ENCODE data around the gene TRAPPC1.

DNA sequence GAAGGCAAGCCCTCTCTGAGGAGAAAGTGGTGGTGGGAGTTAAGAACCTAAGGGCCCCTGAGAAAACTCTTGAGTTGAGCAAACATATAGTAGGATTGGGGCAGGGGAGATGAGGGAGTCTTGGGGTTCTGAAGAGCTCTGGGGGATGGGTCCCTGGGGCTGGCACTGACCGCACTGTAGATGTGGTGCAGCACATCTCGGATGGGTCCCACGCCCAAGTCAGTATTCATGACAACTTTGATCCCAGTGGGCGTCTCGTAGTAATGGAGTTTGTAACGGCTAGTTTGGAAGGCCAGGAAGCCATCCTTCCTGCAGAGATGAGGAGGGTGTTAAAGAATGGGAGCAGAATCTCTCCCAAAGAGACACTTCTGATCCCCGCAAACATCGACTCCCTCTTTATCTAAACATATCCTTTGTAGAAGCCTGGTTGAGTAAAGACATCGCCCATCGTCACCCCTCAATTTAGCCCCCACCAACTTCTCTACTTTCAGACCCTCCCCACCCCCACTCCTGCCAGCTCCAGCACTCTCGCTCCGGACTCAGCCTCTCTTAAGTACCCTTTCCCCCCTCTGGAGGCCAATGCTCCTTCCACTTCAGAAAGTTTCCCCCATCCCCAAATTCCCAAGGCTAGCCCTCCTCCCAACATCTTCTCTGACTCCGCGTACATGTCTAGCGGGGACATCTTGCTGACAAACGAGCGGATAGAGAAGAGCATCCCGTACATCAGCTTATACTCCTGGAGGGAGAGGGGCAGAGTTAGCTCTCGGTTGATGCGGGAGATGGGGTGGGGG lies 710 bp downstream of the TRAPPC1 start:
- TF ChIP-seq, protein P1, sequence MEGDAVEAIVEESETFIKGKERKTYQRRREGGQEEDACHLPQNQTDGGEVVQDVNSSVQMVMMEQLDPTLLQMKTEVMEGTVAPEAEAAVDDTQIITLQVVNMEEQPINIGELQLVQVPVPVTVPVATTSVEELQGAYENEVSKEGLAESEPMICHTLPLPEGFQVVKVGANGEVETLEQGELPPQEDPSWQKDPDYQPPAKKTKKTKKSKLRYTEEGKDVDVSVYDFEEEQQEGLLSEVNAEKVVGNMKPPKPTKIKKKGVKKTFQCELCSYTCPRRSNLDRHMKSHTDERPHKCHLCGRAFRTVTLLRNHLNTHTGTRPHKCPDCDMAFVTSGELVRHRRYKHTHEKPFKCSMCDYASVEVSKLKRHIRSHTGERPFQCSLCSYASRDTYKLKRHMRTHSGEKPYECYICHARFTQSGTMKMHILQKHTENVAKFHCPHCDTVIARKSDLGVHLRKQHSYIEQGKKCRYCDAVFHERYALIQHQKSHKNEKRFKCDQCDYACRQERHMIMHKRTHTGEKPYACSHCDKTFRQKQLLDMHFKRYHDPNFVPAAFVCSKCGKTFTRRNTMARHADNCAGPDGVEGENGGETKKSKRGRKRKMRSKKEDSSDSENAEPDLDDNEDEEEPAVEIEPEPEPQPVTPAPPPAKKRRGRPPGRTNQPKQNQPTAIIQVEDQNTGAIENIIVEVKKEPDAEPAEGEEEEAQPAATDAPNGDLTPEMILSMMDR (IDR thresholded peaks at IDR 0.05), result no peak
- no peak for TF ChIP-seq POLR2A (IDR thresholded peaks at IDR 0.05)
